ENCODE results near the gene ZNF827. TPM values are rescaled to one million over a fixed set of nuclear protein-coding genes. Genes with fewer than 3 reads are reported as not detected.

ZNF827 gene
- total RNA-seq, 2 donors from 2014 or later, result 26.0 to 39.0 TPM

DNA sequence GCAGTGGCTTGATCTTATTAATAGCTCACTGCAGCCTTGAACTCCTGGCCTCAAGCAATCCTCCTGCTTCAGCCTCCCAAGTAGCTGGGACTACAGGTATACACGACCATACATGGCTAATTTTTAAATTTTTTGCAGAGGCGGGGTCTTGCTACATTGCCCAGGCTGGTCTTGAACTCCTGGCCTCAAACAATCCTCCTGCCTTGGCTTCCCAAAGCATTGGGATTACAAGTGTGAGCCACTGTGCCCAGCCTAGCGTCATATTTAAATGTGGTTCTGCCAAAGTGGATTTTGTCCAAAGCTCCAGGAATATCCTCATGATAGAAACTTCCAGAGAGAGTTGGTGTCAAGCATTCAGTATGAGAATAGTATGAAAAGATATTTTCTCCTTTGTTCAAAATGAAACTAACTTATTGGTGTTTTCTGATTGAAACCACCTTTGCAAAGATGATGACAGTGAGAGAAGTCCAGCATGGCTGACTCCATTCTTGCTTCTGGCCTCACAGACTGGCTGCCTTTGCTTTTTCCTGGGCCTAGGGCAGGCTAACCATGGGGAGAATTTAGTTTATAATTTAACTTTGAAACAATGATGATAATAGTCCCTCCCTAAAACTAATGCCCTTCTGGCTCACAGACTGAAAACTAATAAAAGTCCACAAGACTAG is 129.6 kb downstream of the ZNF827 start:
- H3K27me3 Mint-ChIP-seq (ENCODE audit: low read depth), result no peaks in the 10 kb centered on the region
- ATAC-seq (replicated peaks in 1 of 2) (peak; percentile 22 to 32), DNase-seq (peak; percentile 31 to 34)
- peak overlapping the region; percentile 96 for H3K27ac Mint-ChIP-seq
- H3K36me3 Mint-ChIP-seq (ENCODE audit: insufficient read depth in 2 of 2), result peaks cover 17 to 49% of the 10 kb centered on the region in 2 donors
- peaks cover 77% of the 10 kb centered on the region for H3K4me1 Mint-ChIP-seq (ENCODE audit: low read depth)
- H3K9me3 Mint-ChIP-seq, result peaks cover 3 to 4% of the 10 kb centered on the region in 2 donors
- peak overlapping the region; percentile 59 to 75 for H3K4me3 Mint-ChIP-seq

GRCh38 chr4:145808021-145808650 is 130.5 kb downstream of the ZNF827 start:
- Mint-ChIP-seq H3K4me1 (ENCODE audit: low read depth) (peaks cover 74% of the 10 kb centered on the region), H3K27me3 (ENCODE audit: low read depth) (no peaks in the 10 kb centered on the region), H3K36me3 (ENCODE audit: insufficient read depth in 2 of 2) (peaks cover 14 to 42% of the 10 kb centered on the region in 2 donors), H3K4me3 (peak overlapping the region; percentile 72 to 75), H3K27ac (peak overlapping the region; percentile 96), H3K9me3 (peaks cover 3 to 4% of the 10 kb centered on the region in 2 donors)
- DNase-seq (peak; percentile 64 to 70), ATAC-seq (replicated peaks in 1 of 2) (peak; percentile 88)

DNA sequence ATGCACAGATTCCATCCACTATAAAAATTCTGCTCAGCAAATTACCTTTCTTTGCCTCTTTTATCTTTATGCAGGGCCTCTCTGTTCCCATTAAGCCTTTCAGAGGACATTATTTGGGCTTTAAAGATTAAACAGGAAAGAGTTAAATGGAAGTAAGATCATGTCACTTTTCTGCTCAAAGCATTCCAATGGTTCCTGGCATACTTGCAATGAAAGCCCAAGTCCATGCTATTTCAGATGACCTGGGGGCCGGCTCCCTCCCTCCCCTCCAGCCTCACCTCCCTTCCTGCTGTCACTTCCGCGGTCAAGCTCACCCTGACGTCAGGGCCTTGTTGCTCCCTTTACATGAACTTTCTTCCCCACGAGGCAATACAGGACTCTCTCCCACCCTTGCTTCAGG is 133.1 kb downstream of the ZNF827 start:
- H3K36me3 Mint-ChIP-seq (ENCODE audit: insufficient read depth in 2 of 2), result peaks cover 9 to 29% of the 10 kb centered on the region in 2 donors
- no peaks in the 10 kb centered on the region for H3K27me3 Mint-ChIP-seq (ENCODE audit: low read depth)
- peaks cover 3 to 4% of the 10 kb centered on the region in 2 donors for H3K9me3 Mint-ChIP-seq
- peak overlapping the region; percentile 96 for H3K27ac Mint-ChIP-seq
- H3K4me3 Mint-ChIP-seq, result no peak overlapping the region
- DNase-seq (no peak), ATAC-seq (replicated peaks in 1 of 2) (no peak)
- H3K4me1 Mint-ChIP-seq (ENCODE audit: low read depth), result peaks cover 57% of the 10 kb centered on the region

GRCh38 chr4:145804116-145804515 is 134.5 kb downstream of the ZNF827 start:
- Mint-ChIP-seq H3K4me3 (no peak overlapping the region), H3K27ac (no peak overlapping the region), H3K4me1 (ENCODE audit: low read depth) (peaks cover 43% of the 10 kb centered on the region), H3K9me3 (peaks cover 1 to 2% of the 10 kb centered on the region in 2 donors), H3K27me3 (ENCODE audit: low read depth) (no peaks in the 10 kb centered on the region), H3K36me3 (ENCODE audit: insufficient read depth in 2 of 2) (peaks cover 4 to 22% of the 10 kb centered on the region in 2 donors)
- ATAC-seq (replicated peaks in 1 of 2) (no peak), DNase-seq (no peak)

DNA sequence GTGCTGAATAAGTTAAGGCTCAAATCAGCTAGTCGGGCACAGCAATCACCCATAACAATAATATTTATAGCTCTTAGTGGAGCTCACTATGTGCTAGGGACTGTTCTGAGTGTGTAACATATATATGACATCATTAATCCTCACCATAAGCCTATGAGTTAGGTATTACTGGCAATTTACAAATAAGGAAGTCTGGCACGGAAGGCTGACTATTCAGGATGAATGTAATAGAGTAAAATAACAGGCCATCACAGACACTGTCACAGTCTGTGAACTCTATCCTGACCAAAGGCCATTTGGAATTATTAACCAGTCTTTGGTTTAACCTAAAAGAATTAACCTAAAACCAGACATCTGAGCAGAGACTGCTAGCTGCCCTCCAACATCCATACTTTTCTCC is 139.4 kb downstream of the ZNF827 start:
- no peaks in the 10 kb centered on the region for H3K27me3 Mint-ChIP-seq (ENCODE audit: low read depth)
- H3K36me3 Mint-ChIP-seq (ENCODE audit: insufficient read depth in 2 of 2), result peaks cover 5 to 15% of the 10 kb centered on the region in 2 donors
- peaks cover 14% of the 10 kb centered on the region for H3K4me1 Mint-ChIP-seq (ENCODE audit: low read depth)
- H3K4me3 Mint-ChIP-seq, result no peak overlapping the region
- DNase-seq, result no peak
- no peak for ATAC-seq (replicated peaks in 1 of 2)
- H3K27ac Mint-ChIP-seq, result no peak overlapping the region
- H3K9me3 Mint-ChIP-seq, result peaks cover 0 to 1% of the 10 kb centered on the region in 2 donors

GRCh38 chr4:145797278-145797677 is 141.3 kb downstream of the ZNF827 start:
- H3K27me3 Mint-ChIP-seq (ENCODE audit: low read depth), result no peaks in the 10 kb centered on the region
- DNase-seq, result no peak
- H3K27ac Mint-ChIP-seq, result no peak overlapping the region
- H3K36me3 Mint-ChIP-seq (ENCODE audit: insufficient read depth in 2 of 2), result peaks cover 6 to 17% of the 10 kb centered on the region in 2 donors
- no peak for ATAC-seq (replicated peaks in 1 of 2)
- no peak overlapping the region for H3K4me3 Mint-ChIP-seq
- no peaks in the 10 kb centered on the region for H3K9me3 Mint-ChIP-seq
- H3K4me1 Mint-ChIP-seq (ENCODE audit: low read depth), result peaks cover 8% of the 10 kb centered on the region

DNA sequence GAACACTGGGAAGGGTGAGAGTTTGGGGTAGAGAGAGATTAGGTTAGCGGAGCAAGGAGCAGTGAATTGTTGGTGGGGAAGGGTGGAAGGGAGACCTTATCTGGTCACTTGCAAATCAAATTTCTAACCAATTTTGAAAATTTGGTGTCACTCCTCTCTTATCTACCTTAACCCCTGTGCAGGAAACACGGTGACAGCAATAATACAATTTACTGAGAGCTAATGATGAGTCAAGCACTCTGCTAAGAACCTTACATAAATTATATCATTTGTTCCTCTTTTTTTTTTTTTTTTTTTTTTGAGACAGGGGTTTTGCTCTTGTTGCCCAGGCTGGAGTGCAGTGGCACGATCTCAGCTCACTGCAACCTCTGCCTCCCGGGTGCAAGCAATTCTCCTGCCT is 142.3 kb downstream of the ZNF827 start:
- Mint-ChIP-seq H3K36me3 (ENCODE audit: insufficient read depth in 2 of 2) (peaks cover 8 to 19% of the 10 kb centered on the region in 2 donors), H3K9me3 (no peaks in the 10 kb centered on the region), H3K27ac (no peak overlapping the region), H3K4me1 (ENCODE audit: low read depth) (peaks cover 8% of the 10 kb centered on the region), H3K4me3 (no peak overlapping the region), H3K27me3 (ENCODE audit: low read depth) (no peaks in the 10 kb centered on the region)
- DNase-seq (no peak), ATAC-seq (replicated peaks in 1 of 2) (no peak)

DNA sequence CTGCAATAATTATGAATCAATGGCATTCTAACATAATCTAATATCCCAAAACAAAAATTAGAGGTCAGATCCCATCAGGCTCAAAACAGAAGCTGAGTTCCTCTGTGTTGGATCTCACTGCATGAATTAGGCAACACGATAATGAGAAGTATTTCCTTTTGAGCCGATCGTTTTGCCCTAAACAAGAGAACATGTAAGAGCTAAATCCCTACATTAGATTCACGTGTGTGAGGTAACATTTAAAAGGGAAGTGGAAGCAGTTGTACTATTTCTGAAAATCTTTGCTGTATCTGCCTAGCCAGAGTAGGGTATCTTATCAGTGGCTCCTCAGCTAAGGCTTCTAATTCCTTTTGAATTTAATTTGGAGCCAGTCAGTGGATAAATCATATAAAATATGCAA is 143.1 kb downstream of the ZNF827 start:
- peaks cover 8 to 19% of the 10 kb centered on the region in 2 donors for H3K36me3 Mint-ChIP-seq (ENCODE audit: insufficient read depth in 2 of 2)
- no peaks in the 10 kb centered on the region for H3K9me3 Mint-ChIP-seq
- H3K4me1 Mint-ChIP-seq (ENCODE audit: low read depth), result peaks cover 8% of the 10 kb centered on the region
- DNase-seq, result no peak
- no peak for ATAC-seq (replicated peaks in 1 of 2)
- H3K4me3 Mint-ChIP-seq, result no peak overlapping the region
- H3K27ac Mint-ChIP-seq, result no peak overlapping the region
- no peaks in the 10 kb centered on the region for H3K27me3 Mint-ChIP-seq (ENCODE audit: low read depth)

- Mint-ChIP-seq H3K4me1 (ENCODE audit: low read depth) (peaks cover 6% of the 10 kb centered on the region), H3K36me3 (ENCODE audit: insufficient read depth in 2 of 2) (peaks cover 4 to 14% of the 10 kb centered on the region in 2 donors), H3K27me3 (ENCODE audit: low read depth) (no peaks in the 10 kb centered on the region), H3K4me3 (no peak overlapping the region), H3K9me3 (no peaks in the 10 kb centered on the region), H3K27ac (no peak overlapping the region)
- DNase-seq (no peak), ATAC-seq (replicated peaks in 1 of 2) (no peak)
Measured at GRCh38 chr4:145792429-145792828, 146.2 kb downstream of the ZNF827 start.

DNA sequence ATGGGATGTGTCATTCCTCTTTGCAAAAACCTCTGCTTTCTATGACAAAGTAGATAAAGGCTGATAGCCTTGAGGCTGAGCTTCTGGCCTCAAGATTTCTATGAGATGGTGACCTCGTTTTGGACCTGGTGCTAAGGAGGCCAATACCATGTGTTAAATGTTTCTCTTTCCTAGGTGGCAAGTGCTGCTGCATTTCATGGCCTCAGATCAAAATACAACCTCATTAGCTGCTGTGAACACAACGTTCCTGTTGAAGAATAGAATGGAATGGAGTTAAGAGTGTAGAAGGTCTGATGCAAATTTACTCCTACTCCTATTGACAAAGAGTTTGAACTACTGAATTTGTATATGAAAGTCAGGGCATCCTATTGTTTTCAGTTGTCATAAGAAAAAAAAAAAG is 146.6 kb downstream of the ZNF827 start:
- no peaks in the 10 kb centered on the region for H3K9me3 Mint-ChIP-seq
- peaks cover 4 to 15% of the 10 kb centered on the region in 2 donors for H3K36me3 Mint-ChIP-seq (ENCODE audit: insufficient read depth in 2 of 2)

GRCh38 chr4:145788755-145789154 is 149.9 kb downstream of the ZNF827 start:
- DNase-seq (no peak), ATAC-seq (replicated peaks in 1 of 2) (no peak)
- Mint-ChIP-seq H3K9me3 (peaks cover 7 to 8% of the 10 kb centered on the region in 2 donors), H3K4me3 (no peak overlapping the region), H3K27me3 (ENCODE audit: low read depth) (no peaks in the 10 kb centered on the region), H3K4me1 (ENCODE audit: low read depth) (peaks cover 30% of the 10 kb centered on the region), H3K36me3 (ENCODE audit: insufficient read depth in 2 of 2) (peaks cover 16 to 43% of the 10 kb centered on the region in 2 donors), H3K27ac (no peak overlapping the region)

More for the DNA sequence above, 146.6 kb downstream of the ZNF827 start:
- Mint-ChIP-seq H3K4me3 (no peak overlapping the region), H3K27ac (no peak overlapping the region), H3K4me1 (ENCODE audit: low read depth) (peaks cover 6% of the 10 kb centered on the region), H3K27me3 (ENCODE audit: low read depth) (no peaks in the 10 kb centered on the region)
- no peak for ATAC-seq (replicated peaks in 1 of 2)
- no peak for DNase-seq

GRCh38 chr4:145786830-145787229 is 151.8 kb downstream of the ZNF827 start:
- no peaks in the 10 kb centered on the region for H3K27me3 Mint-ChIP-seq (ENCODE audit: low read depth)
- H3K9me3 Mint-ChIP-seq, result peaks cover 9 to 19% of the 10 kb centered on the region in 2 donors
- ATAC-seq (replicated peaks in 1 of 2) (no peak), DNase-seq (no peak)
- peak overlapping the region; percentile 2 for H3K27ac Mint-ChIP-seq
- H3K36me3 Mint-ChIP-seq (ENCODE audit: insufficient read depth in 2 of 2), result peaks cover 21 to 50% of the 10 kb centered on the region in 2 donors
- peaks cover 42% of the 10 kb centered on the region for H3K4me1 Mint-ChIP-seq (ENCODE audit: low read depth)
- no peak overlapping the region for H3K4me3 Mint-ChIP-seq

- Mint-ChIP-seq H3K27ac (peak overlapping the region; percentile 2), H3K9me3 (peaks cover 9 to 19% of the 10 kb centered on the region in 2 donors), H3K36me3 (ENCODE audit: insufficient read depth in 2 of 2) (peaks cover 26 to 55% of the 10 kb centered on the region in 2 donors), H3K27me3 (ENCODE audit: low read depth) (no peaks in the 10 kb centered on the region), H3K4me1 (ENCODE audit: low read depth) (peaks cover 48% of the 10 kb centered on the region), H3K4me3 (no peak overlapping the region)
- ATAC-seq (replicated peaks in 1 of 2), result no peak
- no peak for DNase-seq
Measured at GRCh38 chr4:145786261-145786660, 152.4 kb downstream of the ZNF827 start.

All from activated T-cell treated with anti-CD3 and anti-CD28 coated beads, Interleukin-2, amount 50 U/mL, for 72 hours (primary cell).